ENCODE data around the gene LGALS7.
"Not testable (repeated sequence)": the region's sequence is repeated elsewhere in the genome, so short reads cannot be mapped to it uniquely, and the experiment has no call there.

LGALS7 gene

DNA sequence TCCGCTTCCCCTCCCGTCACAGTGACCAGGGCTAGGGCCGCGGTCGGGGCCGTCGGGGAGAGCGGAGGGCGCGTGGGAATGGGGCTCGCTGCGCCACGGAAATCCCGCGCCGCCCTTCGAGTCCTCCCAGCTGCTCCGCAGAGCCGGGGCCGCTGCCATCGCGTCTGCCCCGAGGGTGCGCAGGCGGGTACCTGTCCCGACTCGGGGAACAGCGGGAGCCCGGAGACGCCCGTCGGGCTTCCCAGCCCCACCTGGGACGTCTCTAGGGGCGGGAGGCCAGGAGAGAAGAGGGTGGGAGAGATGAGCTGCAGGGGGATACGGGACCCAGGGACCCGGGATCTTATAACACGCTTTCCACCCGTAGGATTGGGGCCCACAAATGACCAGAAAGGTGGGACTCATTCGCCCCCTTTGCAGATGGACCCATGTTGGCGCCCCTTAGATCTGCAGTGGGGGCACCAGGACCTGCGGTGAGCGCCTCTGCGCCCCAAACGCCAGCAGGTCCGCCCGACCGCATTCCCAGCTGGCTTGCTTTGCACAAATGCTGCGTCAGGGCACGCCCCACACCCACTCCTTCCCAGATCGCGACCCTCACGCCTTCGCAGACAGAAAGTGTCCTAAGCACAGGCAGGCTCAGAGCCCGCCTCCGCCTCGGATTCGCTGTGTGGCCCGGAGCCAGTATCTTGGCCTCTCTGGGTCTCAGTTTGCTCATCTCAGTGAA lies 2.9 kb downstream of the LGALS7 start:
- not testable (repeated sequence) for DNase-seq

DNA sequence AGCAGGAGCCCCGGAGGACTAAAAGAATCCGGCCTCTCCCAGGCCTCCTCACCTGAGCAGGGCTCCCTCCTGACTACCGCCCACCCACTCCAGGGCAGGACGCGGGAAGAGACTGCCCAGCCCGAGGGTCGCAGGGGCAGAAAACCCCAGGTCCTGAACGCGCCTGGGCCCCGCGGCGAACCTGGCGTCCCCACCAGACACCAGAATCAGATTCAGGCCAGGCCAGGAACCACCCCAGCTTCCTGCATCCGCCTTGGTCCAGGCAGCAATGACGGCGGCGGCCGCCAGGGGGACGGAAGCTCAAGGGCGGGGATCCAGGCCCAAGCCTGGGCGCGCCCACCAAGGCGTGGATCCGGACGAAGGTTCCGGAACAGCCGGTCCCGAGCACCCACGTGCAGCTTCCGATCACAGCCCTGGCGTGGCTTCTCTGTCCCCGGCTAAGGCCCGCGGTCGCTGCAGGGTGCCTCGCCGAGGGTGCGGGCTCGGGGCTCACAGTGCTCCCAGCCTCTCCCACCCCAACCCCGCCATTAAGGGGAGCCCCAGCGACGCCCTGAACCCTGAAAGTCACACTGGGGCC lies 3.6 kb downstream of the LGALS7 start:
- DNase-seq = peak; percentile 4

DNA sequence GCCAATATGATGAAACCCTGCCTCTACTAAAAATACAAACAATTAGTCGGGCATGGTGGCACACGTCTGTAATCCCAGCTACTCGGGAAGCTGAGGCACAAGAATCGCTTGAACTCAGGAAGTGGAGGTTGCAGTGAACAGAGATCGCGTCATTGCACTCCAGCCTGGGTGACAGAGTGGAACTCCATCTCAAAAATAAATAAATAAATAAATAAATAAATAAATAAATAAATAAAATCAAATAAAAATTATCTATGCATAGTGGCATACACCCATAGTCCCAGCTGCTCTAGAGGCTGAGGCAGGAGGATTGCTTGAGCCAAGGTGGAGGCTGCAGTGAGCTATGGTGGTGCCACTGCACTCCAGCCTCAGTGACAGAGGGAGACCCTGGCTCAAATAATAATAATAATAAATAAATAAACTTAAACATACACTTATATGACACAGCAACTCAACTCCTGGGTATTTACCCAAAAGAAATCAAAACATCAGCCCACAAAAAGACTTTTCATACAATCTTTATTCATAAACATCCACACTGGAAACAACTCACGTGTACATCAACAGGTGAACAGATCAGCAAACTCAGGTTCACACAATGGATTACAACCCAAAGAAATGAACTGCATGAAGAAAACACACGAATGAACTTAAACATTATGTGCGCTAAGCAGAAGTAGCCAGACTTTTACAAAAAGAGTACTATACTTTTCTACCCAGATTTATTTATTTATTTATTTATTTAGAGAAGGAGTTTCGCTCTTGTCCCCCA lies 6.9 kb downstream of the LGALS7 start:
- DNase-seq = no peak

DNA sequence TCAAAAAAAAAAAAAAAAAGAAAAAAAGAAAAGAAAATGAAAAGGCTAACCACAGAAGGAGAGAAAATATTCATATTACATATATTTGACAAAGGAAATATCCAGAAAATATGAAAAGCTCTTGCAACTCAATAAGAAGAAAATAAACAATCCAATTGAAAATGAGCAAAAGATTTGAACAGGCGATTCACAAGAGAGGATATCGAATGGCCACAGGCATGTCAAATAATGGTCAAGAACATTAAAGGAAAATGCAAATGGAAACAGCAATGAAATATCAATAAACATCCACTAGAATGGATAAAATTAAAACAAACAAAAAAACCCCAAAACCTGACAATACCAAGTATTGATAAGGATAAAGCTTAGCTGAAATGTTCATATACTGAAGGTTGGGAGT lies 8.1 kb downstream of the LGALS7 start:
- DNase-seq = no peak

DNA sequence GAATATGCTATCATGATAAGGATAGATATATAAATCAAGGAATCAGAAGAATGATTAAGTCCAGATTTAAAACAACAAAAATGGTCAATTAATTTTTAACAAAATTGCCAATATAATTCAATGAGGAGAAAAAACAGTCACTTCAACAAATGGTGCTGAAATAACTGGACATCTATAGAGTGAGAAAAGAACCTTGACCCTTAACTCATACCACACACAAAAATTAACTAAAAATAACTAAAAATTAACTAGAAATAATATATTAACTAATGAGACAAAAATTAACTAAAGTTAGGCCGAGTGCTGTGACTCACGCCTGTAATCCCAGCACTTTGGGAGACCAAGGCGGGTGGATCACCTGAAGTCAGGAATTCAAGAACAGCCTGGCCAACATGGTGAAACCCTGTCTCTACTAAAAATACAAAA lies 9.5 kb downstream of the LGALS7 start:
- DNase-seq = no peak

DNA sequence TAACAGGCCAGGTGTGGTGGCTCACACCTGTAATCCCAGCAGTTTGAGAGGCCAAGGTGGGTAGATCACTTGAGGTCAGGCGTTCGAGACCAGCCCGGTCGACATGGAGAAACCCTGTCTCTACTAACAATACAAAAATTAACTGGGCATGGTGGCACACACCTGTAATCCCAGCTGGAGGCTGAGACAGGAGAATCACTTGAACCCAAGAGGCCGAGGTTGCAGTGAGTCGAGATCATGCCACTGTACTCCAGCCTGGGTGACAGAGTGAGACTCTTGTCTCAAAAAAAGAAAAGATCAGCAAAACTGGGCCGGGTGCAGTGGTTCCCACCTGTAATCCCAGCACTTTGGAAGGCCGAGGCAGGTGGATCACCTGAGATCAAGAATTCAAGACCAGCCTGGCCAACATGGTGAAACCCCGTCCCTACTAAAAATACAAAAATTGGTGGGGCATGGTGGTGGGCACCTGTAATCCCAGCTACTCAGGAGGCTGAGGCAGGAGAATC lies 11.4 kb downstream of the LGALS7 start:
- DNase-seq = not testable (repeated sequence)

DNA sequence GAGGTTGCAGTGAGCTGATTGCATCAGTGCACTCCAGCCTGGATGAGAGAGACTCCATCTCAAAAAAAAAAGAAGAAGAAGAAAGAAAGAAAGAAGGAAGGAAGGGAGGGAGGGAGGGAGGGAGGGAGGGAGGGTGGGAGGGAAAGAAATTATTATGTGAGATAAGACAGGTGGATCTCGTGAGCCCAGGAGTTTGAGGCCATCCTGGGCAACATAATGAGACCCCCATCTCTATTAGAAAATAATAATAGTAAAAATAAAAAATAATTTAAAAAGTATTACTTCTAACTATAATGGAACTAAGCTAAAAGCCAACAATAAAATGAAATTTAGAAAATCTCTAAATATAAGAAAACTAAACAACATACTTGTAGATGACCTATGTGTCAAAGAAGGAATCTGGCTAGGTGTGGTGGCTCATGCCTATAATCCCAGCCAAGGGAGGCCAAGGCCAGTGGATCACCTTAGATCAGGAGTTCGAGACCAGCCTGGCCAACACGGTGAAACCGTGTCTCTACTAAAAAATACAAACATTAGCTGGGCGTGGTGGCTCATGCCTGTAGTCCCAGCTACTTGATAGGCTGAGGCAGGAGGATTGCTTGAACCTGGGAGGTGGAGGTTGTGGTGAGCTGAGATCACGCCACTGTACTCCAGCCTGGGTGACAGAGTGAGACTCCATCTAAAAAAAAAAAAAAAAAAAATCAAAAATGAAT lies 12.4 kb downstream of the LGALS7 start:
- DNase-seq = not testable (repeated sequence)

DNA sequence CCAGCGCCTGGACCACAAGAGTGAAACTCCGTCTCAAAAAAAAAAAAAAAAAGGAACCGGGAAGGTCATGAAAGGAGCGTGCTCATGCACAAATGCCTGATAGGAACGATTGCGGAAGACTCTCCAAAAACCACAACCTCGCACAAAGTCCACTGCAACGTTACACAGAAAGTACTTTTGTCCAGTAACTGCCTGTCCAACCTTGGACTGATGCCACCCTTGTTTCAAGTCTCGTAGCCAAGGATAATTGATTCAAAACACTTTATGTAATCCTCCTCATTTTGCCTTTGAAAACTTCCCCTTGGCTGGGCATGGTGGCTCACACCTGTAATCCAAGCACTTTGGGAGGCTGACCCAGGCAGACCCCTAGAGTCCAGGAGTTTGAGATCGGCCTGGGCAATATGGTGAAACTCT lies 13.7 kb downstream of the LGALS7 start:
- no peak for DNase-seq

DNA sequence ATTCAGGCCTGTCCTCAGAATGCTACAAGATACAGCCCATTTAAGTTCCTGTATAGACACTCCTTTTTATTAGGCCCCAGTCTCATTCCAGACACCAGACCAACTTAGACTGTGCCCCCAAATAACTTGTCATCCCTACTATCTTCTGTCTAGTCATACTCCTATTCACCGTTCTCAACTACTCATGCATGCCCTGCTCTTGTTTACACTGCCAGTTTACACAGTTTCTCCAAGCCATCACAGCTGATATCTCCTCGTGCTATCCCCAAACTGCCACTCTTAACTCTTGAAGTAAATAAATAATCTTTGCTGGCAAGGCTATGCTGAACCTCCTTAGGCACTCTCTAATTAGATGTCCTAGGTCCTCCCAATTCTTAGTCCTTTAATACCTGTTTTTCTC lies 19.1 kb downstream of the LGALS7 start:
- not testable (repeated sequence) for DNase-seq

DNA sequence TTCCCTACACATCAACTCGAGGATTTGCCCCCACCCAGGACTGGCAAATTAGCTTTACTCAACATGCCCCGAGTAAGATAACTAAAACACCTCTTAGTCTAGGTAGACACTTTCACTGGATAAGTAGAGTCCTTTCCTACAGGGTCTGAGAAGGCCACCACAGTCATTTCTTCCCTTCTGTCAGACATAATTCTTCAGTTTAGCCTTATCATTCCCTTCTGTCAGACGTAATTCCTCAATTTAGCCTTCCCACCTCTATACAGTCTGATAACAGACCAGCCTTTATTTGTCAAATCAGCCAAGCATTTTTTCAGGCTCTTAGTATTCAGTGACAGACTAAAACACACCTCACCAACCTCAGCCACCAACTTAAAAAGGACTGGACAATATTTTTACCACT lies 19.5 kb downstream of the LGALS7 start:
- not testable (repeated sequence) for DNase-seq

DNA sequence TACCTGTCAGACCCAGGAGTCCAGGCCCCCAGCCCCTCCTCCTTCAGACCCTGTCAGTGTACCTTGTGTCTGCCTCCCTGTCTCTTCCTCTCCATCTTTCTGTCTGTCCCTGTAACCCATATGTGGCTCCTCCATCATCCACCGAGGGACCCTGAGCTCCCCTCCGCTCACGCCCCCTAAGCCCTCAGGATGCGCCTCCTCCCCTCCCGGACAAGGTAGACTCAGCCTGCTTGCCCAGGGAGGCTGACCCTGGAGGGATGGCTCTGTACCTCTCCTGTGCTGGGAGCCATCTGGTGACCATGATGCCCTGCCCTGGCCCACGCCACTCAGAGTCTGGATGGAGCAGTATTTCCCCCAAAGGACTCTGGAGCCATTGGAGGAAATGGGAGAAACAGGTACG lies 28.0 kb downstream of the LGALS7 start:
- no peak for DNase-seq

DNA sequence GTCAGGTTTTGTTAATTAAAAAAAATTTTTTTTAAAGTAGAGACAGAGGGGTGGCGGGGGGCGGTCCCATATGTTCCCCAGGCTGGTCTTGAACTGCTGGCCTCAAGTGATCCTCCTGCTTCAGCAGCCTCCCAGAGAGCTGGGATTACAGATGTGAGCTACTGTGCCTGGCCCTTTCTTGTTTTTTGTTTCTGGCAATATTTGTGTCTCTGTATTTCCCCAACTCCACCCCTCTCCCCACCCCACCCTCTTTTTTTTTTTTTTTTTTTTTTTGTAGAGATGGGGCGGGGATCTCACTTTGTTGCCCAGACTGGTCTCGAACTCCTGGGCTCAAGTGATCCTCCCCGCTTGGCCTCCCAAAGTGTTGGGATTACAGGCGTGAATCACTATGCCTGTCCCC lies 28.4 kb downstream of the LGALS7 start:
- DNase-seq = no peak

DNA sequence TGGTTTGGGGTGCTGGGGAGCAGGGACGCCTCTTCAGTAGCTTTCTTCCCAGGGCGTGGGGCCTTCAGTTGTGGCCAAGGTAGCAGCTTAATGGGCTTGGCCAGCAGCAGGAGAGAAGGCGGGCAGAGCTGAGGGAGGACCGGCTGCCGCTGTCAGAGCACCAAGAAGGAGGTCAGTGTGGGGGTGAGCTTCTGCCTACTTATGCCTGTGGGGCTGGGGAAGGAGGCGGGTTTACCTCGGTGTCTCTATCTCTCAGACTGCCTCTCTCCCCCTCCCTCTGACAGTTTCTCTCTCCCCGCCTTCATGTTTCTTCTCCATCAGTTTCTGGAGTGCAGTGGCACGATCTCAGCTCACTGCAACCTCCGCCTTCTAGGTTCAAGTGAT lies 29.0 kb downstream of the LGALS7 start, which contains the start of gene CAPN12:
Gene CAPN12, minus strand, starts transcription at position 177 of the 384 bp plus-strand sequence. CDS start 309 bp downstream, outside the sequence.
- DNase-seq = no peak

DNA sequence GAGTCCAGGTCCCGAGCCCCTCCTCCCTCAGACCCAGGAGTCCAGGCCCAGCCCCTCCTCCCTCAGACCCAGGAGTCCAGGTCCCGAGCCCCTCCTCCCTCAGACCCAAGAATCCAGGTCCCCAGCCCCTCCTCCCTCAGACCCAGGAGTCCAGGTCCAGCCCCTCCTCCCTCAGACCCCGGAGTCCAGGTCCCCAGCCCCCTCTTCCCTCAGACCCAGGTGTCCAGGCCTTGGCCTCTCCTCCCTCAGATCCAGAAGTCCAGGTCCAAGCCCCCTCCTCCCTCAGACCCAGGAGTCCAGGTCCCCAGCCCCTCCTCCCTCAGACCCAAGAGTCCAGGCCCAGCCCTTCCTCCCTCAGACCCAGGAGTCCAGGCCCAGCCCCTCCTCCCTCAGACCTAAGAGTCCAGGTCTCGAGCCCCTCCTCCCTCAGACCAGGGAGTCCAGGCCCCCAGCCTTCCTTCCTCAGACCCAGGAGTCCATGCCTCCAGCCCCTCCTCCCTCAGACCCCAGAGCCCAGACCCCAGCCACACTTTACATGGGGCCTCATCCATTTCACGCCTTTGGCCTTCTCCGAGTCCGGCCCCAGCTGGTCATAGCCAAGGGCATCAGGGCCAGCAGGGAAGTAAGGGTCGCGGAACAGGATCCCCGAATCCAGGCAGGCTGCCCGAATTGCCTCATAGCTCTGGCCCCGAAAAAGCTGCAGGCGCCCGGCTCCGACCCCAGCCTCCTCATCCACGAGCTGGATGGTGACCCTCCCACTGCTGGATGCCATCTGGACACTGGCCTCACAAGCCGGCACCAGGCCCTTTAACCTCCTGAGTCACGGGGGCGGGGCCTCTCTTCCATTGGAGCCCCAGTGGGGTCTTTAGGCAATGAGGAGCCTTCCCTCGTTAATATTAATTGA lies 29.7 kb downstream of the LGALS7 start:
- DNase-seq = no peak

DNA sequence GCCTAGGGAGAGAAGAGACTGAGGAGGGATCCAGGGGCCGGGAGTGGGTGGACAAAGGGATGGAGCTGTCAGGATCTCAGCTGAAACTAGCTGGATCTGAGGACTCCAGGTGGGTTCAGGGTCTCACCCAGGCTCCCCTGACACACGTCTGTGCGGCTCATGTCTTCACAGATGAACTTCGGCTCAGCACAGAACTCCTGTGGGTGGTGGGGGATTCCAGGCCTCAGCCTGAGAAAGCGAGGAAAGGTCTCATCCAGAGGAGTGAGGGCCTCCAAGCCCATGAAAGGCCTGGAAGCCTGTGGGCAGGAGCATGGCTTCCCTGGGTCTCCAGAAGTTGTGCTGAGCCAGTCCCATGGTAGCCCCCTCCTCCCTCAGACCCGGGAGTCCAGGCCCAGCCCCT lies 30.4 kb downstream of the LGALS7 start:
- DNase-seq = no peak

DNA sequence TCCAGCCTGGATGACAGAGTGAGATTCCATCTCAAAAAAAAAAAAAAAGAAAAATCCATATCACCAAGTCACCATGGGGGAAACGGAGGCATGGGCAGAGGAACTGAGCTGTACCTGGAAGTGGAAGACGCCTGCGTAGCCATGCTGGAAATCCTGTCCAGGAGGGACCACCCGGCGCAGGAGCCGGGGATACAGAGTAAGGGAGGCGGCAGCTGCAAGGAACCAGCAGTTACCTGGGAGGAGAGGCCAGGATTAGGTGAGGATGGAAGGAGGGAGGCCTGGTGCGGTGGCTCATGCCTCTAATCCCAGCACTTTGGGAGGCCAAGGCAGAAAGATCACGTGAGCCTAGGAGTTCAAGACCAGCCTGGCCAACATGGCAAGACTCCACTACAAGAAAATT lies 31.0 kb downstream of the LGALS7 start:
- no peak for DNase-seq

DNA sequence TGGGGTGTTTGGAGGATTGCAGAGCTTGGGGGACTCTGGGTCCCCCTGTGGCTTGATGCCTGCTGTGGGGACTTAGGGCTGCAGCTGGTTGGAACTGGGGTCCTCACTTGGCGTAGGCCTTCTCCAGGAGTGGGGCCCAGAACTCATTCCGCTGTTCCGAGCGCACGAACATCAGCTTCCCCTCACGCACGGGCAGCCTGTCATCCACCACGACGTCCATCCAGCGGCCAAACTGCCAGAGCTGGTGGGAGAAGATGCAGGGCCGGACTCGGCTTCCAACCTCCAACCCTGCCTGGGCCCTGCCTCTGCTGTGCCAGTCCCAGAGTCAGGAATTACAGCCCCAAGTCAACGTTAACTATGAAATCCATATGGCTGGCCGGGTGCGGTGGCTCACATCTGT lies 31.6 kb downstream of the LGALS7 start:
- no peak for DNase-seq

DNA sequence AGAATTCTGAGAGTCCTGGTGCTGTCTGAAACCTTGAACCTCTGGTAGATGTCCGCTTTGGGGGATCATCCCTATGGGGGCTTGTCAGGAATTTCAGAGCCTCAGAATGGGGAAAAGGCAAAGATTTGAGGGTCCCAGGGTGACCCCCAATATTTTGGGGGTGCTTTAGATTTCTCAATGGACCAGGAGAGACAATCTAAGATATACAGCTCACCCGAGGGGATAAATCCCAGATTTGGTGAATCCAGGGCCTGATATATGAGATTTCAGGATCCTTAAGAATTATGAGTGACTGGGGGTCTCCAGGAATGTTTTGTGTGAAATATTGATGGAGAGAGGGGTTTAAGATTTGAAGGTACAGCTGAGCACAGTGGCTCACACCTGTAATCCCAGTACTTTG lies 32.4 kb downstream of the LGALS7 start:
- no peak for DNase-seq

DNA sequence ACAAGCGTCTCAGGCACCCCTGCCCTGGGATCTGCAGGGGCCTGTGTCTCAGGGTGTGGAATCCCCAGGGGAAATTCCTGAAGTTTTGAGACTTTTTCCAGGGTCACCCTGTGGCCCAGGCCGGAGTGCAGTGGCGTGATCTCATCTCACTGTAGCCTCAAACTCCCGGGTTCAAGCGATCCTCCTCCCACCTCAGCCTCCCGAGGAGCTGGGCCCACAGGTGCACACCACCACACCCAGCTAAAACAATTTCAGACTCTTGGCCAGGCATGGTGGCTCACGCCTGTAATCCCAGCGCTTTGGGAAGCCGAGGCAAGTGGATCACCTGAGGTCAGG lies 33.1 kb downstream of the LGALS7 start:
- no peak for DNase-seq

DNA sequence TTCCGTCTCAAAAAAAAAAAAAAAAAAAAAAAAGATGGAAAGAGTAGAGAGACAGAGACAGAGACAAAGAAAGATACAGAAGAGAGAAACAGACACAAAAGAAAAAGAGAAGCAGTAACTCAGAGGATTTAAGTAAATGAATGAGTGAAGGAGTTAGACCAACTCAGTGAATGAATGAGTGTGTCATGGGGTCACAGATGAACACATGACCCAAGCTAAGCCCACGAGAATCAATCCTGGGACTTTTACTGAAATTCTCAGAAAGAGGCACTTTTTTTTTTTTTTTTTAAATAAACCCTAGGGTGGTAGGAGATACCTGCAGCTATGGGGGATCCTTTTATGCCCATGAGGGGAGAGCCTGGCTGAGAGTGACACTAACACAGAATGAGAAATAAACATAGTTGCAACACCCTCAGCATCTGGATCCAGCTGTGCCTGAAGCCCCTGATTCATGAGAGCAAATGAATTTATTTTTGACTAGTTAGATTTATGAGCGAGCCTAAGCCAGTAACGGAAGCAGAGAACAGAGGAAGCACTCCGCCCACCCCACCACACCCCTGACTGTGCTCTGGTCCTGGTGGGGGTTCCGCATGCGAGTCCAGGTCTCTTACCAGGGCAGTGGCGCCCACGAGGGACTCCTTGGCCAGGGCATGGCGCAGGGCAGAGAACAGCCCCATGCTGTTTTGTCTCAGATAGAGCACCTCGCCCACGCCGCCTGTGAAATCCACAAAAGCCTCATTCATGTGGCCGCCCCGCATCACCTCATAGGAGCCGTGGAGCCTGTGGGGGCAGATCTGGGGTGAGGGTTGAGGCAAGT lies 33.7 kb downstream of the LGALS7 start:
- DNase-seq = no peak

Data from amniotic stem cell (primary cell).